H1 (cell line): ENCODE measurements around the gene HOOK1. TPM values are rescaled to one million over a fixed set of nuclear protein-coding genes. Genes with fewer than 3 reads are reported as not detected.

Experiments used
- CTCF ChIA-PET: fragments of 300-600 bp; sonication (Branson Sonifier 250); formaldehyde crosslinking; loops from one replicate; lab custom pipeline; 2021; ENCODE audit not compliant: partially characterized antibody; lab: Charles Lee
- POLR2A ChIA-PET: fragments of 300-600 bp; sonication (Branson Sonifier 250); formaldehyde crosslinking; loops from one replicate; lab custom pipeline; 2021; ENCODE audit warnings: inconsistent platforms; ENCODE audit not compliant: partially characterized antibody; lab: Charles Lee
- DNase-seq, 2 experiments: peaks; one replicate each; pipeline versions ENCODE4 v3.0.0 to v3.0.0-alpha.2; 2010 to 2022; ENCODE audit warnings: low spot score in 2 of 2, low read depth in 1 of 2, mixed read lengths in 1 of 2
- FAIRE-seq: peaks from 2 replicates; lab custom pipeline; 2011; peaks lifted over from hg19 to GRCh38; lab: Jason Lieb, UNC
- H2AFZ ChIP-seq: 2 replicates; pipeline ENCODE4 v1.8.1; 2012; ENCODE audit warnings: low read length, inconsistent platforms
- H2AK5ac ChIP-seq: 2 replicates; pipeline ENCODE4 v1.6.1; 2013; ENCODE audit warnings: low read depth, low read length
- H2BK120ac ChIP-seq: replicated peaks from 2 replicates; pipeline ENCODE3; 2013; ENCODE audit warnings: low read depth, low read length, inconsistent platforms
- H2BK12ac ChIP-seq: 2 replicates; pipeline ENCODE4 v1.6.1; 2013; ENCODE audit warnings: low read depth, low read length
- H2BK15ac ChIP-seq: 2 replicates; pipeline ENCODE4 v1.6.1; 2013; ENCODE audit warnings: low read length
- H2BK20ac ChIP-seq: 2 replicates; pipeline ENCODE4 v1.6.1; 2013; ENCODE audit warnings: low read length
- H2BK5ac ChIP-seq: 2 replicates; pipeline ENCODE4 v1.6.1; 2013; ENCODE audit warnings: low read depth, low read length
- H3K14ac ChIP-seq: 2 replicates; pipeline ENCODE4 v1.6.1; 2013; ENCODE audit warnings: inconsistent platforms; ENCODE audit not compliant: insufficient read length
- H3K18ac ChIP-seq: 2 replicates; pipeline ENCODE4 v1.6.1; 2013; ENCODE audit warnings: low read length; ENCODE audit errors: extremely low read depth
- H3K23ac ChIP-seq: 2 replicates; pipeline ENCODE4 v1.6.1; 2013; ENCODE audit warnings: inconsistent platforms; ENCODE audit not compliant: insufficient read length
- H3K23me2 ChIP-seq: 2 replicates; pipeline ENCODE4 v1.6.1; 2013; ENCODE audit warnings: low read depth, low read length
- H3K27ac ChIP-seq: 2 replicates; pipeline ENCODE4 v1.6.1; 2011; ENCODE audit warnings: low read depth, low read length, inconsistent platforms
- H3K27me3 ChIP-seq, 4 experiments: replicated peaks in 1 of 4; 1 replicate in 1 of 4; 2 replicates in 3 of 4; pipeline versions ENCODE4 v1.6.1 to v1.8.1; 2011 to 2013; ENCODE audit warnings: low read length in 3 of 4, mild to moderate bottlenecking in 3 of 4, inconsistent platforms in 2 of 4, mixed read lengths in 2 of 4, moderate library complexity in 1 of 4; ENCODE audit not compliant: control insufficient read depth in 3 of 4, insufficient read depth in 3 of 4; ENCODE audit errors: extremely low read depth in 1 of 4
- H3K36me3 ChIP-seq, 4 experiments: 2 replicates each; pipeline versions ENCODE4 v1.6.1 to v1.8.1; 2011 to 2013; ENCODE audit warnings: mild to moderate bottlenecking in 4 of 4, low read length in 3 of 4, moderate library complexity in 2 of 4, control low read depth in 1 of 4, inconsistent platforms in 1 of 4; ENCODE audit not compliant: insufficient read depth in 4 of 4, control insufficient read depth in 2 of 4
- H3K4ac ChIP-seq: replicated peaks from 2 replicates; pipeline ENCODE3; 2013; ENCODE audit warnings: low read length, low read depth, mixed read lengths, inconsistent platforms; ENCODE audit not compliant: insufficient read length
- H3K4me1 ChIP-seq, 4 experiments: replicated peaks in 1 of 4; 1 replicate in 1 of 4; 2 replicates in 3 of 4; pipeline versions ENCODE4 v1.6.1 to v1.8.1; 2011 to 2013; ENCODE audit warnings: low read length in 3 of 4, inconsistent platforms in 2 of 4, mixed read lengths in 1 of 4; ENCODE audit not compliant: insufficient read depth in 4 of 4, control insufficient read depth in 3 of 4
- H3K4me2 ChIP-seq, 2 experiments: 2 replicates each; pipeline versions ENCODE4 v1.6.1 to v1.8.1; 2011 to 2013; ENCODE audit warnings: low read depth in 2 of 2, low read length in 2 of 2, control low read depth in 1 of 2, inconsistent platforms in 1 of 2, mild to moderate bottlenecking in 1 of 2; ENCODE audit not compliant: insufficient read depth in 1 of 2
- H3K4me3 ChIP-seq, 4 experiments: fragments of 200-600, 300-600 bp in 1 of 4; sonication (generic), shearing (Covaris generic), sonication (Bioruptor Twin) in 1 of 4; 2 replicates each; pipeline versions ENCODE4 v1.5.1 to v1.8.1; 2011 to 2016; ENCODE audit warnings: low read length in 4 of 4, low read depth in 3 of 4, control low read depth in 2 of 4, inconsistent platforms in 2 of 4, mild to moderate bottlenecking in 2 of 4, mixed read lengths in 1 of 4, moderate library complexity in 1 of 4; ENCODE audit not compliant: insufficient read depth in 2 of 4; ENCODE audit errors: extremely low read depth in 1 of 4
- H3K56ac ChIP-seq: replicated peaks from 2 replicates; pipeline ENCODE3; 2013; ENCODE audit warnings: low read depth, mild to moderate bottlenecking, mixed read lengths, low read length, inconsistent platforms; ENCODE audit not compliant: insufficient read length
- H3K79me1 ChIP-seq: 2 replicates; pipeline ENCODE4 v1.6.1; 2013; ENCODE audit warnings: low read depth, low read length, control low read depth
- H3K79me2 ChIP-seq, 2 experiments: 2 replicates each; pipeline versions ENCODE4 v1.6.1 to v1.8.1; 2012 to 2013; ENCODE audit warnings: low read length in 2 of 2, mild to moderate bottlenecking in 2 of 2, inconsistent platforms in 1 of 2; ENCODE audit not compliant: insufficient read depth in 2 of 2, control insufficient read depth in 1 of 2
- H3K9ac ChIP-seq, 4 experiments: replicated peaks in 1 of 4; 1 replicate in 1 of 4; 2 replicates in 3 of 4; pipeline versions ENCODE4 v1.6.1 to v1.8.1; 2011 to 2013; ENCODE audit warnings: low read depth in 3 of 4, low read length in 3 of 4, control low read depth in 2 of 4, mild to moderate bottlenecking in 2 of 4, moderate library complexity in 2 of 4, inconsistent platforms in 1 of 4; ENCODE audit errors: extremely low read depth in 1 of 4
- H3K9me3 ChIP-seq, 2 experiments: 2 replicates each; pipeline versions ENCODE4 v1.6.1 to v1.8.1; 2012 to 2013; ENCODE audit warnings: mild to moderate bottlenecking in 2 of 2, moderate library complexity in 2 of 2, control low read depth in 1 of 2, inconsistent platforms in 1 of 2, low read depth in 1 of 2, low read length in 1 of 2, mixed read lengths in 1 of 2; ENCODE audit not compliant: insufficient read depth in 2 of 2
- H4K20me1 ChIP-seq, 2 experiments: replicated peaks in 1 of 2; 2 replicates each; pipeline versions ENCODE3 to v1.8.1; 2011 to 2013; ENCODE audit warnings: inconsistent platforms in 2 of 2, low read length in 2 of 2, mild to moderate bottlenecking in 1 of 2; ENCODE audit not compliant: insufficient read depth in 2 of 2, control insufficient read depth in 1 of 2
- H4K5ac ChIP-seq: 2 replicates; pipeline ENCODE4 v1.6.1; 2013; ENCODE audit warnings: low read length, low read depth, mixed read lengths, inconsistent platforms; ENCODE audit not compliant: insufficient read length
- H4K8ac ChIP-seq: 2 replicates; pipeline ENCODE4 v1.8.0; 2013; ENCODE audit warnings: mild to moderate bottlenecking, moderate library complexity, low read length, inconsistent platforms; ENCODE audit not compliant: insufficient read depth; ENCODE audit errors: extremely low read depth
- H4K91ac ChIP-seq: replicated peaks from 2 replicates; pipeline ENCODE3; 2013; ENCODE audit warnings: low read length, mixed read lengths, inconsistent platforms; ENCODE audit not compliant: insufficient read length
- CEBPB ChIP-seq: IDR thresholded peaks from 2 replicates; pipeline ENCODE4 v1.6.1; 2012; ENCODE audit warnings: low read depth, low read length
- NANOG ChIP-seq: IDR thresholded peaks from 2 replicates; pipeline ENCODE4 v1.6.1; 2011; ENCODE audit warnings: low read length, low read depth, mild to moderate bottlenecking, inconsistent platforms; ENCODE audit not compliant: insufficient read depth, poor library complexity, severe bottlenecking
- RBBP5 ChIP-seq: IDR thresholded peaks from 2 replicates; pipeline ENCODE4 v1.7.1; 2012; ENCODE audit warnings: low read depth, mild to moderate bottlenecking, inconsistent platforms, low read length, moderate library complexity, borderline replicate concordance
- RFX5 ChIP-seq: IDR thresholded peaks from 2 replicates; pipeline ENCODE4 v1.6.1; 2011; ENCODE audit warnings: low read depth, low read length, improper control_type of control experiment, borderline replicate concordance
- RNF2 ChIP-seq: fragments of 200-900, 300-1000 bp; sonication (generic); IDR thresholded peaks from 2 replicates; pipeline ENCODE4 v1.7.1; 2016; ENCODE audit warnings: borderline replicate concordance, low read depth, mild to moderate bottlenecking, antibody characterized with exemption, low read length; ENCODE audit not compliant: poor library complexity, severe bottlenecking; ENCODE audit errors: missing control alignments
- YY1 ChIP-seq: IDR thresholded peaks from 2 replicates; pipeline ENCODE4 v1.6.1; 2011; ENCODE audit warnings: low read depth, mild to moderate bottlenecking, low read length
- WGBS, 2 experiments: shearing (Covaris generic) in 1 of 2; methylation state at CpG; one replicate each; pipeline versions ENCODE4 v1.1.6 to v1.1.7; 2013 to 2015; ENCODE audit warnings: low lambda C conversion rate in 2 of 2, mixed read lengths in 2 of 2, inconsistent platforms in 1 of 2, low coverage in 1 of 2, missing lambda C conversion rate in 1 of 2; ENCODE audit not compliant: insufficient replicate concordance in 2 of 2, insufficient coverage in 1 of 2, insufficient read length in 1 of 2; ENCODE audit errors: extremely low coverage in 1 of 2, missing lambda C conversion rate in 1 of 2; 5-methylcytosine and 5-hydroxymethylcytosine counted together
- polyA plus RNA-seq, 7 experiments: library from polyadenylated mRNA; depleted of rRNA in 3 of 7; stranded (reverse) in 5 of 7; unstranded in 2 of 7; fragments of >200 nt in 5 of 7; fragments of 200-250 nt in 2 of 7; gene quantifications; 1 replicate in 5 of 7; 2 replicates in 1 of 7; 4 replicates in 1 of 7; pipeline versions ENCODE4 v1.2.1 to v1.2.3, GENCODE V29; 2011 to 2013; ENCODE audit warnings: missing spikeins in 2 of 7, mixed read lengths in 2 of 7
- total RNA-seq: library from RNA; stranded (reverse); fragmentation: NEBNext Ultra II Directional; extraction: Animal tissue kit (Norgen Biotek cat#: 25700); gene quantifications from 2 replicates; pipeline ENCODE4 v1.2.1, GENCODE V29; 2021
- TF ChIP-seq, protein P1 (sequence below), 3 experiments: IDR thresholded peaks; 1 replicate in 2 of 3; 2 replicates in 1 of 3; pipeline versions ENCODE4 v1.5.1 to v1.6.1; 2011; ENCODE audit warnings: low read length in 3 of 3, mild to moderate bottlenecking in 3 of 3, inconsistent platforms in 2 of 3, low read depth in 1 of 3, moderate library complexity in 1 of 3; ENCODE audit not compliant: insufficient read depth in 1 of 3; ENCODE audit errors: control extremely low read depth in 1 of 3

The HOOK1 gene
- total and polyA plus RNA-seq, 2 of the 8 experiments (the other 6 are each of a cell fraction or from before 2014, with no cell fraction given), result 5.6 to 34.5 TPM

DNA sequence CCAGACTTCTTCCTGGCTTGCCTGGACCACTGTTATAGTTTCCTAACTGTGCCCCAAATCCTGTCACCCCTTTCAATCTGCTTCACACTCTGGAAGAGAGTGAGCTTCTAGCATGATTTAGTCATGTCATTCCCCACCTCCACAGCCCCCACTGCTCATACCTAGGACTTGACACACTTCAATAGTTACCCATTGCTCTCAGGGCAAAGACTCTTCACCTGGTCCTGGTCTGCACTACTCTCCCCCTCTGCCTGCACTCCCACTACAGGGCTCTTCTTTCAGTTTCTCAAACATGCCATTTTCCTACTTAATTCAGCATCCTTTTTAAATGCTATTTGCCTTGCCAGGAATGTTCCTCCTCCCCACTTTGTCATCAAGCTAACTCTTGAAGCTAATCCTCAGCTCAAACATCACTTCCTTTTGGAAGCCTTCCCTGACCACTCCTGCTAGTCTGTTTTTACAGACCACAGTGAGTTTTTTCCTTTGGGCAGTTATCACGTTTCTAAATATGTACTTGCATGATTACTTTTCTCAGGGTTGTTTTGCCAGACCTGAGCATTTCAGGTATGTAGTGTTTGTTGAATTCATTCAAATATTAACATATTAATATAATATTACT, 87.1 kb downstream of the HOOK1 start:
- Histone ChIP-seq H2BK5ac (no peak overlapping the region), H3K4me3 (no peak overlapping the region), H2BK120ac (no peak overlapping the region), H3K23ac (no peak overlapping the region), H4K5ac (no peak overlapping the region), H3K36me3 (no peaks in the 10 kb centered on the region), H2BK20ac (no peak overlapping the region), H2AK5ac (no peak overlapping the region), H3K18ac (no peak overlapping the region), H3K4ac (no peak overlapping the region), H3K14ac (no peak overlapping the region), H3K9ac (no peak overlapping the region), H3K4me2 (no peak overlapping the region), H3K56ac (no peak overlapping the region), H3K27ac (no peak overlapping the region), H3K4me1 (no peaks in the 10 kb centered on the region), H2AFZ (no peak overlapping the region), H2BK15ac (no peak overlapping the region), H3K27me3 (no peaks in the 10 kb centered on the region), H2BK12ac (no peak overlapping the region), H3K23me2 (0 out of 2 replicates have a peak, but pooled peaks cover 3% of the 10 kb centered on the region), H4K91ac (no peak overlapping the region), H4K20me1 (no peaks in the 10 kb centered on the region), H3K79me2 (no peaks in the 10 kb centered on the region), H3K79me1 (no peaks in the 10 kb centered on the region), H3K9me3 (no peaks in the 10 kb centered on the region), H4K8ac (no peak overlapping the region)
- ChIA-PET POLR2A (no interaction called here), CTCF (interaction anchor here (0.7 to 4.9 kb wide), 20 partner anchors 8 to 283 kb away, joined by 3 to 63 read pairs (median 10); no protein-coding TSS in a partner anchor)
- WGBS, 2 experiments, result 100% methylated on average over 1 of the region's 1 CpG; no CpG with 5 or more reads in 1 of the 2 experiments
- no peak for FAIRE-seq
- no peak for DNase-seq
- no peak for TF ChIP-seq NANOG
- TF ChIP-seq YY1, result no peak
- TF ChIP-seq, protein P1, sequence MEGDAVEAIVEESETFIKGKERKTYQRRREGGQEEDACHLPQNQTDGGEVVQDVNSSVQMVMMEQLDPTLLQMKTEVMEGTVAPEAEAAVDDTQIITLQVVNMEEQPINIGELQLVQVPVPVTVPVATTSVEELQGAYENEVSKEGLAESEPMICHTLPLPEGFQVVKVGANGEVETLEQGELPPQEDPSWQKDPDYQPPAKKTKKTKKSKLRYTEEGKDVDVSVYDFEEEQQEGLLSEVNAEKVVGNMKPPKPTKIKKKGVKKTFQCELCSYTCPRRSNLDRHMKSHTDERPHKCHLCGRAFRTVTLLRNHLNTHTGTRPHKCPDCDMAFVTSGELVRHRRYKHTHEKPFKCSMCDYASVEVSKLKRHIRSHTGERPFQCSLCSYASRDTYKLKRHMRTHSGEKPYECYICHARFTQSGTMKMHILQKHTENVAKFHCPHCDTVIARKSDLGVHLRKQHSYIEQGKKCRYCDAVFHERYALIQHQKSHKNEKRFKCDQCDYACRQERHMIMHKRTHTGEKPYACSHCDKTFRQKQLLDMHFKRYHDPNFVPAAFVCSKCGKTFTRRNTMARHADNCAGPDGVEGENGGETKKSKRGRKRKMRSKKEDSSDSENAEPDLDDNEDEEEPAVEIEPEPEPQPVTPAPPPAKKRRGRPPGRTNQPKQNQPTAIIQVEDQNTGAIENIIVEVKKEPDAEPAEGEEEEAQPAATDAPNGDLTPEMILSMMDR (IDR thresholded peaks at IDR 0.05; ENCODE audit: control extremely low read depth in 1 of 3, insufficient read depth in 1 of 3, low read depth in 1 of 3, low read length in 3 of 3), result no peak
- no peak for TF ChIP-seq RBBP5
- TF ChIP-seq RNF2, result no peak
- TF ChIP-seq CEBPB, result no peak
- no peak for TF ChIP-seq RFX5
